Ecto neural progenitor cell (in vitro differentiated cells): ENCODE measurements around the gene CEACAM18.
"Not testable (repeated sequence)": the region's sequence is repeated elsewhere in the genome, so short reads cannot be mapped to it uniquely, and the experiment has no call there.

ENCODE experiments used
- DNase-seq: peaks from one replicate; pipeline ENCODE4 v3.0.0-alpha.2; 2018; ENCODE audit warnings: low spot score

Gene CEACAM18

GRCh38 chr19:51461723-51462161 is 16.6 kb upstream of the CEACAM18 start:
- DNase-seq = peak; percentile 20

DNA sequence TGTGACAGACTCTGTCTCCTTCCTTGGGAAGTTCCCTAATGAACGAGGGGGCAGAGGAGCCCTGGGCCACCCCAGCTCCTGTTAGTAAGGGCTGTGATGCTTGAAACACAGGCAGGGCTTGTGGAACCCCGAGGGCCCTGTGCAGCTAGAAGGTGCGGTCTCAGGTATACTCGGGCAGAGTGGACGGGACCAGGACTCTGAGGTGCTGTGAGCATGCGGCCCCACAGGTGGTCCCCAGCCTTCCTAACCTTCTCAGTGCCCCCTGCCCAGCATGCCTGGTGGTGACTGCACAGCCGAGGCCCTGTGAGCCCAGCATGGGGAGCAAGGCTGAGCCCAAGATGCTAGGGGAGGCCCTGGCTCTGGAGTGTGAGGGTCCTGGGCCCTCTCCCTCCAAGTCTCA is 16.1 kb upstream of the CEACAM18 start:
- no peak for DNase-seq

- no peak for DNase-seq
Observed at GRCh38 chr19:51462681-51463080, 15.7 kb upstream of the CEACAM18 start.

DNA sequence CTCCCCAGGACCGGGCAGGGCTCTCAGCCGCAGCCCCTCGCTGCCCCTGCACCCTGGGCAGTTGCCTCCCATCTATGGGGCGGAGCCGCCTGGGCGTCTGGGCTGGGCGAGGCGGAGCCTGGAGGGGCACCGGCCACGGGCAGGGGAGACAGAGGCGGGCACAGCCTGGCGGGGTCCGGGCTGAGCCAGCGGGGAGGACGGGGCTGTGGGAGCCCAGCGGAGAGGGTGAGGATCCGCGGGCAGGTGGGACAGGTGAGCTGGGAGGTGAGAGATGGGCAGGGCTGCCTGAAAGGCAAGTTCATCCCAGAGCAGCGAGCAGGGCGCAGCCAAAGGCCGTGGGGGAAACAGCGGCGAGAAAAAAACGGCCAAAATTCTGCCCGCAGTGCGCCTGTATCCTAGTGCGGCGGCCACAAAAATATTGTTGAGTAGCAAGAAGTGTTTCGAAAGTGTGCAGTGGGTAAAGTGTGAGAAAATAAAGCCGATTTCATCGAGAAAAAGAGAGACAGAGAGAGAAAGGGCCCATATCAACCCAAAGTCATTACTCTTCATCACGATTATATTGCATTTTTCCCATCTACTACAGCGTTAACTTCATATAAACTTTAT is 14.3 kb upstream of the CEACAM18 start:
- DNase-seq = not testable (repeated sequence)

DNA sequence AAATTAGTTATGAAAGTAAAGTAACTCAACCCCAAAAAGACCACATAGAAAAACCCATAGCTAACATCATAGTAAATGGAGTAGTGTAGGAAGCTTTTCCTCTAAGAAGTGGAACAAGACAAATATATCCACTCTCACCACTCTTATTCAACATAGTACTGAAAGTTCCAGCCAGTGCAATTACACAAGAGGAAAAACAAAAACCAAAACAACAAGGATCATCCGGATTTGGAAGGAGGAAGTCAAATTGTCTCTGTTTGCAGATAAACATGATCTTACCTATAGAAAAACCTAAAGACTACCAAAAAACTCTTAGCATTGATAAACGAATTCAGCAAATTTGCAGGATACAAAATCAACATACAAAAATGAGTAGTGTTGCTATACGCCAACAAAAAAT is 11.6 kb upstream of the CEACAM18 start:
- DNase-seq = no peak

DNA sequence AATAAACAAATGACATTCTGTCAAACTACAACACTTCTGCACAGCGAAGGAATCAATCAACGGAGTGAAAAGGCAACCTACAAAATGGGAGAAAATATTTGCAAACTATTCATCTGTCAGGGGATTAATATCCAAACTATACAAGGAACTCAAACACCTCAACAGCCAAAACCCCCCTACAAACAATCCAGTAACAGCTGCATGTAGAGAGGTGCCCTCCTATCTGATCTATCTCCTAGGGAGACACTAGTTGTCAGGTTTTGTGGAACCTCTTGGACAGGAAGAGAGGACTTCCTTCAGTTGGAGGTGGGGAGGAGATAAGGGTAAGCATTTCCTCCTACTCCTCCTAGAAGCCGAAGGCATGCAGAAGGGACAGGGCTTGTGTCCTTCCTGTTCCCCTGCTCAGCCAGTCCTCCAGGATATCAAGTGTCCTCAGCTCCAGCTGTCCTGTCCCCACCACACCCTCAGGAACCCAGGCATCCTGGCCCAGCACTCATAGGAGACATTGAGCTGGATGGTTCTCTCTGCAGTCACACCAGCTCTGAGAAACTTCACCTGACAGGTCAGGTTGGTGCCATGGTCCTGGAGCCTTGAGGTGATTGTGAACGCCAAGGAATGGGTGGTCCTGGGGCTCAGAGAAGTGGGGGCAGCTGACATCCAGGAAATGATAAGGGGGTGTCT is 10.3 kb upstream of the CEACAM18 start:
- no peak for DNase-seq

DNA sequence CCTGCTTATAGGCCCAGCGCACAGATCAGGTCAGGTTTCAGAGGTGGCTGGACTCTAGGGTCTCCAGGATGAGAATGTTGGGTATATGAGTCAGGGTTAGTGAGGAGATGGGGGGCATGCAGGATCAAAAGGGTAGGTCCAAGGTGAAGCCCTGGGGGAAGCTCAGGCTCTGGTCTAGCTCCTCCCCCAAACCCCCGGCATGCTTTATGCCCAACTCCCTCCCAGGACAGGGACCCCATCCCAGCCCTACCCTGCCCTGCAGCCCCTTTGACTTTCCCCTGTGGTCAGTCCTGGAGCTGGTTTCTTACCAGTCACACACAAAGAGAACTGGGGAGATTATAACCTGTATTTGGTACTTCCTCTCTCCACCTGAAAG is 9.8 kb upstream of the CEACAM18 start:
- DNase-seq = no peak

- DNase-seq = no peak
Observed at GRCh38 chr19:51469162-51469561, 9.2 kb upstream of the CEACAM18 start.

DNA sequence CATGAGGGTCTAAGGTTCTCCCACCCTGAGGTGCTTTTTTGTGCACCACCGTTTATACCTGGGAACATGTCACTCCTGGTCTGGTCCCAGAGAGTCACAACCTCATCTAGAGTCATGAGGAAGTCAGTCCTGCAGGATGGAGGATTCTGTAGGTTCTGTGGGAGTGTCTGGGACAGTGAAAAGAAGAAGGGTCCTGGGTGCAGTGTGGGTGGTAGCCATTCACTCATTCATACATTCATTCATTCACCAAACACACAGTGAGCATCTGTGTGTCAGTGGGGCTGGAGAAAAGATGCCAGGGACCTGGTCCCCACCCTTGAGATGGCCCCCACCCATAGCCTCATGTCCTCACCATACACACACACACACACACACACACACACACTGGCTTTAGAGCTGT is 8.7 kb upstream of the CEACAM18 start:
- DNase-seq = no peak

- no peak for DNase-seq
Observed at GRCh38 chr19:51470966-51471365, 7.4 kb upstream of the CEACAM18 start.

GRCh38 chr19:51471527-51471926 is 6.8 kb upstream of the CEACAM18 start:
- DNase-seq = no peak

GRCh38 chr19:51472607-51473006 is 5.7 kb upstream of the CEACAM18 start:
- no peak for DNase-seq

DNA sequence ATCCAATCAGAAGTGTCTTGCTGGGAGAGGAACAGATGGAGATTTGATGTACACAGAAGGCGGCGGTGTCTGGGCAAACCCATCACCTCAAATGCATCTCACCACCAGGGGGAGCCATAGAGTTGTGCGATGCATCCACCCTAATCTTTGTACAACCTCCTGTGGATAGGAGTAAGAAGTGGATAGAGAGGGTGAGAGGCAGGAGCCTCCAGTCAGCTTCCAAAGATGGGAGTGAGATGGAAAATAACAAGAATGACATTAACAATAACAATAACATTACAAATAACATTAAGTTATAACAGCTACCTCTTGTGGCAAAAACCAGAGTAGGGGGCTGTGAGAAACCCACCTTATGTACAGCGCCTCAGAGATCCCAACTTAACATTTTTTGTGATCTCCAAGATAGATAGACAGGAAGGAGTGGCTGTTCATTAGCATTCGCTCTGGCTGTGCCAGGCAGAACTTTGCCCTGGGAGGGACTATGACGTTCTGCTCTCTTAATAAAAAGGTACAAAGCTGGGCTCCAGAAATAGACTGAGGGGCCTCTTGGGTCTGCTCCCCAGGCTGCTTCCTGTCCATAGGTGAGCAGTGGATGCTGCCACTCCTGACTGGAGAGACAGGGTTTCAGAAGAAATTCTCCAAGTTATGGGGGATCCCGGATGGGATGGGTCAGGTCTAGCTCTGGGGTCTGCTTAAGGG is 5.2 kb upstream of the CEACAM18 start:
- DNase-seq = peak; percentile 74

GRCh38 chr19:51476164-51476563 is 2.2 kb upstream of the CEACAM18 start:
- DNase-seq = no peak

DNA sequence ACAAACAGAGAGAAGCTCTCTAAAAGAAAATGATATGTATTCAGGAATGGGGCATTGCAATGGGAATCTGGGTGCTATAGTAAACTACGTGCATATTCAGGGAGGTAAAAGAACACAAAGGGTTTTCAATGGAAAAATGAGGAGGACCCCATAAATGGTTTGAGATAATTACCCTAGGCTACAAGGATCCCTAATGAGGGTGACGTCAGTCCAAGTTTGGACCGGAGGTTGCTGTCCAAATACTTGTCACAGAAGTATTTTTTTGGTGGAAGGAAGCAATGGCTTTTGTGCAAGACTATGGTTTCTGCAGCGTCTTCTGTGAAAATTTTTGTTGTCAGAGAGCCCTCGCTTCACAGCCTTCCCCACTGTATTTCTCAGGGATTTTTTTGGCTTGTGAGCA is 995 bp upstream of the CEACAM18 start:
- DNase-seq = no peak

DNA sequence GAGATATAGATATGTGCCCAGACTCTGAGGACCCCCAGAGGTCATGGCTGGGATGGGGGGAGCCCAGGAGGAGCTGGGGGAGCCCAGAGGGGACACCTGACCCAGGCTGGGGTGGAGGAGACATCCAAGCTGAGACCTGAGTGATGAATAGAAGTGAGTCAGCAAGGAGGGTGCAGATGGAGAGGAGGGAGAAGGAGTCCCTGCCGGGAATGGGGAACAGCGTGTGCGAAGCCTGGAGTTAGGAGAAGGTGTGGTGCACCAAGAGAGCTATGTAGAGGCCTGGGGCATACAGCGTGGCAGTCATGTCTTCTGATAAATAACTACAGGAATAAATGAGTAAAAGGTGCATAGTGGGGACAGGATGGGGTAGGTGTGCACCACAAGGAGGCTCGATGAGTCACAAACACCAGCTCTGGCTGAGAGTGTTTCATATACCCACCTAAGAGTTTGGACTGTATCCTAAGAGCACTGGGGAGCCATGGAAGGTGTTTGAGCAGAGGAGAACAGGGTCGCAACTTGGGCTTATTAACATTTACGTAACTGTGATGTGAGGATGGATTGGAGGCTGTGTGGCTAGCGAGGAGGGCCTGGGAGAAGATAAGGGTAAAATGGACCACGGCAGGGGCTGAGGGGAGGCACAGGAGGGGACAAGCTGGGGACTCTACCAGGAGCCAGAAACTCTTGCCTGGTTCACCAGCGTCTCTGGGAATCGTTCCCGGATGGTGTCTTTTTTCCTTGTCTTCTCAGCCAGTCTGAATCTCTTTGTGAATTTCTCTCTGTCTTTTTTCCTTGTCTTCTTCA is 1.4 kb downstream of the CEACAM18 start:
- no peak for DNase-seq

DNA sequence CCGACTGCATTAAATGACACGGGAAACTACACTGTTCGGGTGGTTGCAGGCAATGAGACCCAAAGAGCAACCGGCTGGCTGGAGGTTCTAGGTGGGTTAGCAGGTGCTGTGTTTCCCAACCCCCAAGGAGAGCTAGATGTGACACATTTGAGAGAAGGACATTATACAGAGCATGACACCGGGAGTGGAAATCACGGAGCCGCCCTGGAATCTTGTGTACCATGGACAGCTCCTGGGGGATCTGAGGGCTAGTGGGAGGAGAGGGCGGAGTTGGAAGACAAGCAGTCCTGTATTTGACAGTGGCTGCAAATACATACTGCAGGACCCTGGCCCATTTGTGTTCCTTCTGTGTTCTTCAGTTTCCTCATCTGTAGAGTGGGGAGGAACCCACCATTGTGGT is 2.3 kb downstream of the CEACAM18 start:
- peak; percentile 58 for DNase-seq

DNA sequence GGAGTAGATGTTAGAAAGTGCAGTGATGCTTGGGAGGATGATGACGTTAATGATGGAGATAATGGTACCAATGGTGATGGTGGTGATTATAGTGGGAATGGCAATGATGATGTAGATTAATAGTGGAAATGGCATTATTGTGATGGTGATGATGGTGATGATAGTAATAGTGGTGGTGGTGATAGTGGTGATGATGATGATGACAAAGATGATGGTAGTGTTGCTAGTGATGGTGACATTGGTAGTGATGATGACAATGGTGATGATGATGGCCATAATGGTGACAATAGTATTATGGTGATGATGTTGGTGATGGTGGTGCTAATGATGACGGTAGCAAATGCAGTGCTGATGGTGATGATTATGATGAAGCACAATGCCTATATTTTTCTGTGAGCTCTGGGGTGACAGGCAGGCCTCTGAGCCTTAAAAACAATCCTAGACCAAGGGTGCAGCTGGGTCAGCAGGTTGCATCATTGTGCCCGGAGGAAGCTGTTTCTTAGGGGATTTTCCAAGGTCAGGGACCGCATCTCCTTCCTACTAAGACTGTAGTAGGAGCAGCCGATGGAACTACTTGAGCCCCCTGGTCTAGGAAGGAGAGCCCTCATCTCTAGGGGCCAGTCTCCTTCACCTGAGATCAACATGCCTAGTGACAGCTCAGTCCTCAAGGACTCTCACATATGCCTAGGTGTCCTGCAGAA is 7.8 kb downstream of the CEACAM18 start:
- DNase-seq = no peak

DNA sequence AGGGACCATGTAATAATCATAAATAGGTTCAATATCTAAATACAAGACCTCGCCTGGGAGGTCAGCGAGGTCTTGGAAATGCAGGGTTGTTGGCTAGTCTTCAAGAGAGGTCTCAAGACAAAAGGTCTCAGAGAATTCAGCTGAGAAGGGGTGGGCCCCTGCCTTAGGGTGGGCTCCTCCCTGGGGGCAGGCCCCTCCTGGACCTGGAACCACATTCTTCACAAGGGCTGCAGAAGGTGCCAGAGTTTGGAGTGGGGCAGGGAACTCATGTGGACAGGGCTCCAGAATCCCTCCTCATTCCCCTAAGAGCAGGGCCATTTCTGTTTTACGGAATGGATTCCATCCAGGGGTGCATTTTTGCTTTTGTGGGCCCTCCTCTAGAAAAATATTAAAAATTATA is 10.2 kb downstream of the CEACAM18 start:
- no peak for DNase-seq

DNA sequence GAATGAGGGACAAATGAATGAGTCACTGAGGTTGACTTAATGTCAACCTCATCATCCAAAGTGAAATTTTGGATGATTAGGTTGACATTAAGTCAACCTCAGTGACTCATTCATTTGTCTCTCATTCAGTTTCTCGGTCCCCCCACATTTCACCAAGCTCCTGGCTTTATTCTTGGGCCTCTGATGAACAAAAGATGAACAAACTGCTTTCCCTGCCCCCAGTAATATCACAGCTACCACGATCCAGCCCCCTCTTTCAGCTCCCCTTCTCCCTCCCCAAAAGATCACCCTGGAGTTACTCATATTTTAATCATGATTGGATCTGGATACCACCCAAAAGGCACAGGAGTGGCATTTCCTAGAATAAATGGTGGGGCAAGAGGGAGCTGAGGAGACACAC is 10.8 kb downstream of the CEACAM18 start:
- no peak for DNase-seq

- DNase-seq = no peak
Observed at GRCh38 chr19:51490676-51491075, 12.3 kb downstream of the CEACAM18 start.

DNA sequence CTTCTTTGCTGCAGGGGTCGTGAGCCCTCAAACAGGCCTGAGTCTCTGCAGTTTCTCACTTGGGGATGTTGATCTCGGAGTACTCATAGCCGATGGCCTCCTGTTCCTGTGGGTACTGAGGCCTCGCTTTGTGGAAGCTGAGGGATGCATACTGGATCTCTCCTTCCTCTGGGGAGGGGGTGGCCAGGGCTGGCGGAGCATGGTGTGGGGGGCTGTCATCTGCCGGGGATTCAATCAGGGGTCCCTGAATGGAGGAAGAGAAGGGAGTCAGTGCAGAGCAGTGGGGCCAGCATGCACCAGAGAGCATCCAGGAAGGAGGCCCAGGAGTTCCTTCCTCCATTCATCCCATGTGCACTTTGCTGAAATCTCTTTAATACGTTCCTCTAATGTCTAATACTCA is 13.2 kb downstream of the CEACAM18 start:
- DNase-seq = no peak
